Gastrocnemius medialis (tissue), 4 donors: ENCODE data around the gene NGDN.

ENCODE experiments used
- POLR2A ChIP-seq, 2 donors: fragments of 450-650 bp; IDR thresholded peaks; one replicate each; pipeline ENCODE4 v1.6.1; 2017; ENCODE audit warnings: antibody characterized with exemption in 2 of 2, mild to moderate bottlenecking in 2 of 2, moderate library complexity in 2 of 2
- TF ChIP-seq, protein P1 (sequence below), 5 experiments: fragments of 450-650 bp in 3 of 5; fragments of 200-600 bp in 2 of 5; sonication (generic) in 2 of 5; IDR thresholded peaks in 4 of 5; conservative IDR thresholded peaks in 1 of 5; 1 replicate in 4 of 5; 2 replicates in 1 of 5; pipeline ENCODE4 v1.5.1; 2016 to 2019; ENCODE audit warnings: antibody characterized with exemption in 5 of 5, mild to moderate bottlenecking in 3 of 5, moderate library complexity in 3 of 5

DNA sequence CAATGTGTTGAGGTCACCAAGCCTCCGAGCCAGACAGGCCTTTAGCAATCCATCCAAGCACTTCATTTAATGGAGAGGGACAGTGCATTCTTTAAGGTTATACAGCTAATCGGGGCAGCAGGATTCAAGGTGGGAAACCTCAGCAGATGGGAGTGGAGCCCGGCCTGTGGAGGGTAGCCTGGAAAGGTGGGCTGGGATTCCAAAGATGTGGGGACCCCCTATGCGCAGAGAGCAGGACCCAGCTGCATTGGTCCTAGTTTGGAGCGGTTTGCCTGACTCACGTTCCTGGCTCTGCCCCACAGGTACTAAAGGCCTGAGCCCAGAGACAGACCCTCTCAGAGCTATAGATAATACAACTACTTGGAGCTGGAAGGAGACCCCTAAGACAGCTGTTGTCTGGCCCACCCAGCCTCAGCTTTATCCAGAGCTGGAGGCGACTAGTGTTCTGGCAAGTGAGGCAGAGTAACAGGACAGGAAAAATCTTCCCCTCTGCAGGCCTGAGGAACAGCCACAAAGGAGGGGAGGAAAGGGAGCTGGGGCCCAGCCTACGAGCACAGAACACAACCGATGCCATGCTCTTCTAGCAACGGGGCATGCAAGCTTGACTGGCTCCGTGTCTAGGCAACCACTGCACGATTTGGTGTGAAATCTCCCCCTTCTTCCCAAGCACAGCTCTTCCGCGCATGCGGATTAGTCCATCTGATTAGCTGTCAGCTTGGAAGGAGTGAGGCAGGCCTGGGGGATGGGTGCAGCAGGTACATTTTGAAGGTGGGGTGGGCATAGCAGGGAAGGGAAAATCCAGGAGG, 33.0 kb upstream of the NGDN start:
- TF ChIP-seq, protein P1, sequence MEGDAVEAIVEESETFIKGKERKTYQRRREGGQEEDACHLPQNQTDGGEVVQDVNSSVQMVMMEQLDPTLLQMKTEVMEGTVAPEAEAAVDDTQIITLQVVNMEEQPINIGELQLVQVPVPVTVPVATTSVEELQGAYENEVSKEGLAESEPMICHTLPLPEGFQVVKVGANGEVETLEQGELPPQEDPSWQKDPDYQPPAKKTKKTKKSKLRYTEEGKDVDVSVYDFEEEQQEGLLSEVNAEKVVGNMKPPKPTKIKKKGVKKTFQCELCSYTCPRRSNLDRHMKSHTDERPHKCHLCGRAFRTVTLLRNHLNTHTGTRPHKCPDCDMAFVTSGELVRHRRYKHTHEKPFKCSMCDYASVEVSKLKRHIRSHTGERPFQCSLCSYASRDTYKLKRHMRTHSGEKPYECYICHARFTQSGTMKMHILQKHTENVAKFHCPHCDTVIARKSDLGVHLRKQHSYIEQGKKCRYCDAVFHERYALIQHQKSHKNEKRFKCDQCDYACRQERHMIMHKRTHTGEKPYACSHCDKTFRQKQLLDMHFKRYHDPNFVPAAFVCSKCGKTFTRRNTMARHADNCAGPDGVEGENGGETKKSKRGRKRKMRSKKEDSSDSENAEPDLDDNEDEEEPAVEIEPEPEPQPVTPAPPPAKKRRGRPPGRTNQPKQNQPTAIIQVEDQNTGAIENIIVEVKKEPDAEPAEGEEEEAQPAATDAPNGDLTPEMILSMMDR (IDR thresholded peaks at IDR 0.05 in 4 of 5, conservative IDR thresholded peaks at IDR 0.05 in 1 of 5): no peak
- TF ChIP-seq POLR2A (IDR thresholded peaks at IDR 0.05): no peak
